GM19351 (cell line): ENCODE measurements around the gene ARHGEF16.
A peak's percentile ranks its signal among the peaks of the same experiment; 100 is the strongest.

Experiments
- ATAC-seq: cut with Tn5 transposase; IDR thresholded peaks from one replicate; pipeline ENCODE4 v1.9.1; 2021; ENCODE audit warnings: mild to moderate bottlenecking, moderate library complexity; ENCODE audit not compliant: unreplicated experiment

The ARHGEF16 gene

GRCh38 chr1:3479511-3480368 lies 25.3 kb downstream of the ARHGEF16 start:
- no peak for ATAC-seq

GRCh38 chr1:3480369-3480719 lies 25.9 kb downstream of the ARHGEF16 start:
- no peak for ATAC-seq

GRCh38 chr1:3481046-3481445 lies 26.6 kb downstream of the ARHGEF16 start:
- no peak for ATAC-seq

DNA sequence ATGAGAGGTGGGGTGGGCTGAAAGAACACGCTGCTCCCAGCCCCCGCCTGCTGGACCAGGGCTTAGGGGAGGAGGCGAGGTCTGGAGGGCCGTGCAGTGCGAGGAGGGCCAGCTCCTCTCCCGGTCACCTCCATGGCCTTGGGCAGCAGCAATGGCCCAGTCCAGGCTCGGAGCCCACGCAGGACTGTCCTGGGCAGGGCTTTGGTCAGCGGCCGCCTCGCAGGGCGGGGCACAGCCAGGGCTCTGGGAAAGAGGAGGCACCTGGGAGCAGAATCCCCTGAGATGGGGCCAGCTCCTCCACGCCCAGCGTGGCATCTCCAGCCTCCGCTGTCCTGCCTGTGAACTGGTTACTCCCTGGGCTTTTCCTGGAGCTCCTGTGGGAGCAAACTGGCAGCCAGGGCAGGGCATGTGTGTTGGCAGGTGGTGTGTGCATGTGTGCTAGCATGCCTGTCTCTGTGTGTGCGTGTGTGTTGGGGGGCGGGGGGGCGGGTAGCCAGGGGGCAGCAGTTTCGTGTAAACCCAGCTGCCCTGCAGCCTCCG lies 27.4 kb downstream of the ARHGEF16 start:
- ATAC-seq: no peak

DNA sequence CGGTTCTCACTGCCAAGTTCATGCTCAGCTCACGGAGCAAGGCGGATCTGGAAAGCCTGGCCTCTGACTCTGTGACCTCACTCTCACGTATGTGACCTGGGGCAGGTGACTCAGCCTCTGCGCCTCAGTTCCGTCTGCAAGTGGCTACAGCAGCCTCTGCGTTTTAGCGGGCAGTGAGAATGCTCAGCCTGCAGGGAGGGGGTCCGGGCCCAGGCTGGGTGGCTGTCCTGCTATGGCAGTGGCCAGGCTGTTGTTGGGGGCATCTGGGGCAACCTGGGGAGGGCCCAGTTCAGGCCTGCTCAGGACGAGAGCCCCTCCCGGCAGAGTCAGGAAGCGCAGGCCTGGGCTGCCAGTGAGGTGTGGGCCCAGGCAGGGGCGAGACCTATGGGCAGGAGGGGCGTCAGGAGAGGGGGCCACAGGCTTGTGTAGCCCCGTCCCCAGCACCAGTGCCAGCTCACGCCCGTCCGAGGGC lies 27.9 kb downstream of the ARHGEF16 start:
- no peak for ATAC-seq

DNA sequence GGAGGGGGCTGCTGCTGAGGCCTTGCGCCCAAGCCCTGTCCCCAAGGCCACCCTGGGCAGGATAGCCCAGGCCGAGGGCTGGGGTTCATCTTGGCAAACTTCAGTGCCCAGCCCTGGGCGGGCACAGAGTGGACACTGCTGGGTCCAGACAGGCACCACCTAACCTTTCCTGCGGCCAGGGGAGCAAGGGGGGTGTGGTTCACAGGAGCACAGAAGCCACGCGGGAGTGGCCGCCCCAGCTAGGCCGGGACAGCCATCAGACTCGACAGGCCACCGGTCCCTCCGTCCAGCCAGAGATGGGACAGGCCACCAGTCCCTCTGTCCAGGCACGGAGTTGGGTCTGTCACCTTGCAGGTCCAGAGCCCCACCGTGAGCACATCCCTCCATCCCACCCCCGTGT lies 28.9 kb downstream of the ARHGEF16 start:
- no peak for ATAC-seq

- ATAC-seq: no peak
Observed at GRCh38 chr1:3483801-3484444, 29.5 kb downstream of the ARHGEF16 start.

DNA sequence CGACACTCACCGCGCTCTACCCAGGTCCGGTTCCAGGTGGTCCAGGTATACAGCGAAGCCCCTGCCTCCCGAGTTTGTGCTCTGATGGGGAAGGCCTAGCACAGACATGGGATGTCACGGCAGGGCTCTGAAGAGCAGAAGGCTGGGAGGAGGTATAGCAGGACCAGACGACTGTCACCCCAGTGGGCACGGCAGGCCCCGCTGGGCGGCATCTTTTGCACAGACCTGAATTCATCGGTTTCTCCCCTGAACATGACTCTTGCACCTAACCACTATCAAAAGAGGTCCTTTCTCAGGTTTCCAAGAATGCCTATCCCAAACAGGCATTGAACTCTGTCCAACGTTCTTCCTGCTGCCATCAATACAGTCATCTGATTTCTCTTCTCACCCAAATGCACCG lies 30.6 kb downstream of the ARHGEF16 start:
- ATAC-seq: no peak

DNA sequence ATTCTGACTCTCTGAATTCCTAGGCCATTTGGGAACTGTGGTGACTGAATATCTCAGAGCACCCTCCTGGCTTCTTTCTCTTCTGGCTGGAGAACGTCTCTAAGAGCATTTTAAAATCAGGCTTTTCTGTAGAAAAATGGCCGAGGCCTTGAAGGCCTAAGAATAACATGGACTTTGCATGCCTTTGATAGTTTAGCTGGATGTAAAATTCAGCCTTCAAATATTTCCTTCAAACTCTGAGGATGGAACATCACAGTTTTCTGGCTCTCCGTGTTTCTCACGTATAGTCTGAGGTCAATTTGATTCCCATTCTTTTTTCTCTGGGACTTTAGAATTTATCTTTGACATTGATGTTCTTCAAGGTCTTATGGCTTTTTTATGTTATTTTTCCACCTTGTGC lies 34.0 kb downstream of the ARHGEF16 start:
- no peak for ATAC-seq

- ATAC-seq: no peak
Observed at GRCh38 chr1:3490046-3490745, 35.7 kb downstream of the ARHGEF16 start.

DNA sequence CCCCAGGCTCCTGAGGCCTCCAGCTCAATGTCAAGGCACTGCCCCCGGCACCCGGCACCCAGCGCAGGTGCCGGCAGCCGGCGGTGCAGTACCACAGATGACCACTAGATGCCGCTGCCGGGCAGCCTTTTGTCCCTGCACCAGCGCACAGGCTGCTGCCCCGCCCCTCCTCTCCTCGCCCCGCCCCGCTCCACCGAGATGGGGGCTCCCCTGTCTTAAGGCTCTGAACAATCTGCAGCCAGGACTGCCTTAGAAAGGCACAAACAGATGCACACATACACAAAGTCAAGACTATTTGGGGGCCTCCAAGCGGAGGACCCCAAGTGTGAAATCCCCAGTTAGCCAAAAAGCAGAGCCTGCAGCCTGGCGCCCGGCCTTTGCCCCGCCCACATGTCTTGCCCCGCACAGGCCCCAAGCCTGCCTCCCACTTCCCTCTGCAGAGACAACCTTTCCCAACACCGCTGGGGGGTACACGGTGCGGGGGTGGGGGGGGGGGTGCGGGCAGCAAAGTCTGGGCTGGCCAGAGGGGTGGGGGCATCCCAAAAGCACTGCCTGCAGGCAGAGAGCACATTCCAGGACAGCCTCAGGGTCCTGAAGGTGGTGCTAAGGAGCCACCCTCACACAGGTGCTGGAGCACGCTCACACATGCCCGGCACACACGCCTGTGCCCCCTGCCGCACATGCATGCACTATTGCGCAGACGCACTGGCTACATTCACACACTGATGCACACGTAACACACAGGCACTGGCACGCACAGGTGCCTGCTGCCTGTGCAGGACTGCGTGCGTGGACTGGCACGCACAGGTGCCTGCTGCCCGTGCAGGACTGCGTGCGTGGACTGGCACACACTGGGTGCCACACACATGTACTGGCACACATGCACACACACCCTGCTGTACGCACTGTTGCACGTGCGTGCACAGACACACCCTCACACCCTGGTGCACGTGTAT lies 37.1 kb downstream of the ARHGEF16 start:
- ATAC-seq: peak; percentile 87

DNA sequence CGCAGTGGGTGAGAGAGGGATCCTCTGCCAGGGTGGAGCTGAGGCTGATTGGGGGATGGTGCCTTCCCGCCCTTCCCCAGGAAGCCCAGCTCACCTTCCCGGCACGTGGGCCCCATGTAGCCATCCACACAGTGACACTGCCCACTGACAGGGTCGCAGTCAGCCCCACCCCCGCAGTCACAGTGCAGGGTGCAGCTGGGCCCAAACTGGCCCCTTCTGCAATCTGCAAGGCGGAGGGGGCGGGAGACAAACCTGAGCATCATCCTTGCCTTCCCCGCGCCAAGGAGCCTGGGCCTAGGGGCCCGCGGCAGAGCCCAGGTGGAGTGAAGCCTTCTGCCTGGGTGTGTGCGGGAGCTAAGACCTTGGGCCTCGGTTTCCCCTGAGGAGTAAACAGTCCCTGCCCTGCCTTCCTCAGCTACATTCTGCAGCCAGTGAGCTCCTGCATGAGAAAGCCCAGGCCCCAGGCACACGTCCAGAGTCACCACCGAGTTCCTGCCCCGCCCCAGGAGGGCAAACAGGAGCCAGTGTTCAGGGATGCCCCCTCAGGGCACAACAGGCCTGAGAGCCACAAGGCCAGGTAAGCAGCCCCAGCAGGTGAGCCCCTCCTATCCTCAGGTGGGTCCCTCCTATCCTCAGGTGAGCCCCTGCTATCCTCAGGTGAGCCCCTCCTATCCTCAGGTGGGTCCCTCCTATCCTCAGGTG lies 38.2 kb downstream of the ARHGEF16 start:
- ATAC-seq: no peak

DNA sequence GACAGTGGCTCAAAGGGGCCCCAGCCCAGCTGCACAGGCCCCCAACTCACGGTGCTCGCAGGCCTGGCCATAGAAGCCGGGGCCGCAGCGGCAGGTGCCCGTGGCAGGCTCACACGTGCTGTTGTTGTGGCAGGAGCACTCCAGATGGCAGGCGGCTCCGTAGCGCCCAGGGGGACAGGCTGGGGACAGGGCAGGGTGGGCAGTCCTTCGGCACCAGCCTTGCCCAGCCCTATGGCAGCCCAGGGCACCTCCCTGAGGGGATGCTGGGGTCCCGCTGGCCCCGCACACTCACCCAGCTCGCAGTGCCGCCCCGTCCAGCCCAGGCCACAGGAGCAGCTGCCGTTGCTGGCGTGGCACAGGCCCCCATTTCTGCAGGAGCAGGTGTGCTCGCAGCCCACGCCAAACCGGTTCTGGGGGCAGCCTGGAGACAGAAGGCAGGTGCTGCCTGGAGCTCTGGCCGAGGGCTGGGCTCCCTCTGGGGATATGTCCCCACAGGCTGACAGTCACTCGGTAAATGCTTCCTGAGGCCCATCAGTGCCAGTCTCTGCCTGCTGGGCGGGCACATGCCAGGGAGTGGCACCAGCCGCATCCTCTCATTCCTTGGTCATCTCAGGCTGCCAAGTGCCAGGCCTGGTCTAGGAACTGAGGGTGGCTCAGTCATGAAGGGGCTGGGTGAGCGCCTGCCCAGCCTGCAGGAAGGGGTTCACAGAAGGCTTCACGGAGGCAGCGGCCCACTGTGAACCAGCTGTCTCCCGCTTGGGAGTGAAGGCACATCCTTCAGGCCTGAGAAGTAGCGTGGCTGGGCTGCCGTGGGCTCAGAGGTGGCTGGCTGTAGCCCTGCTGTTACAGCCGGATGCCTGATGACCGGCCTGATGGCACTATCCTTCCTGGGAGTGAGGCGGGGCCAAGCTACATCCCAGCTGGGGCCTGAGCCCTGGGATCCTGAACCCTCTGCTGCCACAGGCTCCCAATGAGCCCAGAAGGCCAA lies 40.1 kb downstream of the ARHGEF16 start:
- ATAC-seq: no peak

DNA sequence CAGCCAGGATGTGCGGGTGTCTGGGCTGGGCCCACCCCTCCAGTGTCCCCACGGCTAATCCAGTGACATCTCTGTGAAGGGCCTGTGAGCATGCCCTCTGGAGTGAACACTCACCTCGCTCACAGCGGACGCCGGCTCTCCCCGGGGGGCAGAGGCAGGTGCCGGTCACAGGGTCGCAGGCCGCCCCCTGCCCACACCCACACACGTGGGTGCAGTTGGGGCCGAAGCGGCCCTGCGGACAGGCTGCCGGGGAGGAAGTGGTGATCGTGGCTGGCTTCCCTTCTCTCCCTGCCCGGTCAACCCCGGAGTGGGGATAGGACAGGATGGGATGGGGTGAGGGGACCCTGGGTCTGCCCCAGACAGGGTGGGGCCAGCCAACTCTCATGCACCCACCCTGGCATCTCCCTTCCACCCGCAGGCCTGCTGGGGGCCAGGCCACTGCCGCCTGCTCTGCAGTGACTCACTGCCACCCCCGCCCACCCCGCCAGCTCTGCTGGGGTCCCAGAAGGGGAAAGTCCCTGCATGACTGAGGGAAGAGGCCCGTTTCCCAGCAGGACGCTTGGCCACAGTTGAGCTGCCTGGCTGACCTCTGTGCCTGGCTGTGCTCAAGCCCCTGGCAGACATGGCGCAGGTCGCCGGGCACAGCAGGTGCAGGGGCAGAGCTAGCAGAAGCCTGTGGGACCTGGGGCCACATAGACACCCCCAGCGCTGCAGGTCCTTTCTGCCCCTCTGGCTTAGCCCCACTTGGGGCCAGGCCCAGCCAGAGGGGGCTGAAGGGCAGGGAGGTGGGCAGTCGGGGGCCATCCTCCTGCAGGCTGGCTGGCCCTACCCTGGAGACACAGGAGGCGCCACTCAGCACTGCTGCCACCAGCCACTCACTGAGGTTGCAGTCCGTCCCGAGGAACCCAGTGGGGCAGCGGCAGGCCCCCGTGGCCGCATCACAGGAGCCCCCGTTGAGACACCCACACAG lies 41.6 kb downstream of the ARHGEF16 start:
- ATAC-seq: no peak

DNA sequence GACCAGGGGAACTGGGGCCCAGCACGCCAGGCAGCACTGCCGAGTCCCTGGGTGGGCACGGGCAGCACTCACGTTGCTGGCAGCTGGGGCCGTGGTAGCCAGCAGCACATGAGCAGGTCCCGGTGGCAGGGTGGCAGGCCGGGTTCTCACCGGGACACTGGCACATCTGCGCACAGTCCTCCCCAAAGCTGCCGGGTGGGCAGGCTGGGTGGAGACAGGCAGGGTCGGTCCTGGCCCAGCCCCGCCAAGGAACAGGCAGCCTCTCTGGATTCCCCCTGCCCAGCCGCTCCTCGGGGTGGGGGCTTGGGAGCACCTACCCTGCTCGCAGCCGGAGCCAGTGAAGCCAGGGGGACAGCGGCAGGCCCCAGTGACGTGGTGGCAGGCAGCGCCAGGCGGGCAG lies 42.5 kb downstream of the ARHGEF16 start:
- no peak for ATAC-seq

DNA sequence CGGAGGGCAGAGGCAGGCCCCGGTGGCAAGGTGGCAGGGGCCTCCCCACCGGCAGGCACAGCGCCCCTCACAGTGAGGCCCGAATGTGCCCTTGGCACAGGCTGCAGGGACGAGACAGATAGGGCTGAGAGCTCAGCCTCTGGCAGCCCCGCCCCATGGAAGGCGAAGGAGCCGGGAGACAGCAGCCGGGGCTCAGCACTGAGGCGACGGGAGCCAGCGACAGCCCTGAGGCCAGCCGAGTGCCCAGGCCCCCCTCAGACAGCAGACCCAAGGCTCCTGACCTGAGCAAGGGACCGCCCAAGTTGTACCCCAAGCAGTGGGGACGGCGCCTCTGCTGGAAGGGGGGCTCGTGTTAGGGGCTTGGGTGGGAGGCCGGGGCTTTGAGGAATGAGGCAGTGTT lies 43.1 kb downstream of the ARHGEF16 start:
- no peak for ATAC-seq

DNA sequence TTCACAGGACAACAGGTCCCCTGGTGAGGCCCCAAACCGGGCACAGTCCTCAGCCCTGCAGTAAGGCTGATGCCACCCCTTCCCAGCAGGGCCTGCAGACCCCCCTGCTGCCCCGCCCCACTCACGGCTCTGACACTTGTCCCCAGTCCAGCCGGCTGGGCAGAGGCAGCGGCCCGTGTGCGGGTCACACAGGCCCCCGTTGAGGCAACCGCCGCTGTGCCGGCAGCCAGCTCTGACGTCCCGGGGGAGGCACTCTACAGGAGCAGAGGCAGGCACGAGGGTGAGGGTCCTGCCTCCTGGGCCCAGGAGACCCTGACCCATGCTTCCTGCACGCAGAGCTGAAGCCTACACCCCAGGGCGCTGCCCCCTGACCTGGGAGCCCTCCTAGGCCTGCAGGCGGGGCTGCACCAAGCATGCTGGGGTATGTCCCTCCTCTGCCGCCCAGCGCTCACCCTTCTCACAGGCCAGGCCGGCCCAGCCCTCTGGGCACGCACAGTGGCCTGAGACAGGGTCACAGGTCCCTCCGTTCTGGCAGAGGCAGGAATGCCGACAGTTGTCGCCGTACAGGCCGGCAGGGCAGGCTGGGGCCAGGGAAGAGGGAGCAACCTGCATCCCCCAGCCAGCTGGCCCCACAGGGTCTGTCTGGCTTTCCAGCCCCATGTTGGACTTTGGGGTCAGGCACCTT lies 43.9 kb downstream of the ARHGEF16 start:
- ATAC-seq: no peak
